Esophagus muscularis mucosa (tissue), 3 donors: ENCODE results near the gene NDUFA11.
"Not testable (repeated sequence)": the region's sequence is repeated elsewhere in the genome, so short reads cannot be mapped to it uniquely, and the experiment has no call there.

Experiments used
- POLR2A ChIP-seq: fragments of 450-650 bp; IDR thresholded peaks from one replicate; pipeline ENCODE4 v1.6.1; 2017; ENCODE audit warnings: antibody characterized with exemption, moderate library complexity, mild to moderate bottlenecking, low read depth
- TF ChIP-seq, protein P1 (sequence below), 3 experiments: fragments of 200-600 bp in 2 of 3; fragments of 450-650 bp in 1 of 3; sonication (generic) in 2 of 3; IDR thresholded peaks; one replicate each; pipeline ENCODE4 v1.5.1; 2017 to 2019; ENCODE audit warnings: antibody characterized with exemption in 3 of 3, mild to moderate bottlenecking in 2 of 3, moderate library complexity in 1 of 3

DNA sequence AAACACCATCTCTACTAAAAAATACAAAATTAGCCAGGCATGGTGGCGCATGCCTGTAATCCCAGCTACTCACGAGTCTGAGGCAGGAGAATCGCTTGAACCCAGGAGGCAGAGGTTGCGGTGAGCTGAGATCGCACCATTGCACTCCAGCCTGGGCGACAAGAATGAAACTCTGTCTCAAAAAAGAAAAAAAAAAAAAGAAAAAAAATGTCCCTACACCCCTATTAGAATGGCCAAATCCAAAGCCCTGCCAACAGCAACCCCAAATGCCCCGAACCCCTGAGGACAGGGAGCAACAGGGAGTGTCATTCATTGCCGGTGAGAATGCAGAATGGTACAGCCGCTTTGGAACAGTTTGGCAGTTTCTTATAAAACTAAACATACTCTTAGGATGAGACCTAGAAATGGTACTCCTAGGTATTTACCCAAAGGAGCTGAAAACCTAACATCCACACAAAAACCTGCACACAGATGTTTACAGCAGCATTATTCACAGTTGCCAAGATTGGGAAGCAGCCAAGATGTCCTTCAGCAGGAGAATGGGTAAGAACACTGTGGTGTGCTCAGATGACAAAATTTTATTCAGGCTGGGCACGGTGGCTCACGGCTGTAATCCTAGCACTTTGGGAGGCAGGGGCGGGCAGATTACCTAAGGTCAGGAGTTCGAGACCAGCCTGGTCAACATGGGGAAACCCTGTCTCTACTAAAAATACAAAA, 20.3 kb downstream of the NDUFA11 start:
- TF ChIP-seq, protein P1, sequence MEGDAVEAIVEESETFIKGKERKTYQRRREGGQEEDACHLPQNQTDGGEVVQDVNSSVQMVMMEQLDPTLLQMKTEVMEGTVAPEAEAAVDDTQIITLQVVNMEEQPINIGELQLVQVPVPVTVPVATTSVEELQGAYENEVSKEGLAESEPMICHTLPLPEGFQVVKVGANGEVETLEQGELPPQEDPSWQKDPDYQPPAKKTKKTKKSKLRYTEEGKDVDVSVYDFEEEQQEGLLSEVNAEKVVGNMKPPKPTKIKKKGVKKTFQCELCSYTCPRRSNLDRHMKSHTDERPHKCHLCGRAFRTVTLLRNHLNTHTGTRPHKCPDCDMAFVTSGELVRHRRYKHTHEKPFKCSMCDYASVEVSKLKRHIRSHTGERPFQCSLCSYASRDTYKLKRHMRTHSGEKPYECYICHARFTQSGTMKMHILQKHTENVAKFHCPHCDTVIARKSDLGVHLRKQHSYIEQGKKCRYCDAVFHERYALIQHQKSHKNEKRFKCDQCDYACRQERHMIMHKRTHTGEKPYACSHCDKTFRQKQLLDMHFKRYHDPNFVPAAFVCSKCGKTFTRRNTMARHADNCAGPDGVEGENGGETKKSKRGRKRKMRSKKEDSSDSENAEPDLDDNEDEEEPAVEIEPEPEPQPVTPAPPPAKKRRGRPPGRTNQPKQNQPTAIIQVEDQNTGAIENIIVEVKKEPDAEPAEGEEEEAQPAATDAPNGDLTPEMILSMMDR (IDR thresholded peaks at IDR 0.05): not testable (repeated sequence)
- not testable (repeated sequence) for TF ChIP-seq POLR2A
